ENCODE measurements around the gene TM4SF4.

DNA sequence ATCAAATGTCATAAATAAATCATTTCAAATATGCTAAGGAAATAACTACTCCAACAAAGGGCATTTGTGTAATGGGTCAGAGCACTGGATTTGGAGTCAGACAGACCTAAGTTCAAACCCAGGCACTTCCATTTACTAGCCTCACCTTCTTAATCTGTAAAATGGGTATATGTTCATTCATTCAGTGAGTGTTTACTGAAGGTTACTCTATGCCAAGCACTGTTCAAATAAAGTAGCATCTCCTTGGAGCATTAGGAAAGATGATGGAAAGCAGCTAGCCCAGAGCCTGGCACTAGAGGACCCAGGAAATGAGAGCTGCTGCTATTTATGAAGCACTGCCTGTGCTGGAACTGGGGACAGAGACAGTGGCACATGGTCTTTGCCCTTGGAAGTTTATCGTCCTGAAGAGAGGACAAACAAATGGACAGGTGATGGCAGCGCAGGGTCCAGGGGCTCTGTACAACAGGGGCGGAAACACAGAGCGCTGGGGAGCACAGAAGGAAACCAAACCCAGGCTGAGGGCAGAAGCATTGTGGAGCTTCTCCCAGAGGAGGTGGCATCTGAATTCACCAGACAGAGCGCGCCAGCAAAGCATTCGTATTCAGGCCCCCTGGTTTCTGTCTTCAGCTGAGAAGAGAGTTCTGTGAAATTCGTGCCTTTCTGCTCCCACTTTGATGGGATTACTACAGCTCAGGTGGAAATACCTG, 19.0 kb downstream of the TM4SF4 start:
- TF ChIP-seq, protein P1, sequence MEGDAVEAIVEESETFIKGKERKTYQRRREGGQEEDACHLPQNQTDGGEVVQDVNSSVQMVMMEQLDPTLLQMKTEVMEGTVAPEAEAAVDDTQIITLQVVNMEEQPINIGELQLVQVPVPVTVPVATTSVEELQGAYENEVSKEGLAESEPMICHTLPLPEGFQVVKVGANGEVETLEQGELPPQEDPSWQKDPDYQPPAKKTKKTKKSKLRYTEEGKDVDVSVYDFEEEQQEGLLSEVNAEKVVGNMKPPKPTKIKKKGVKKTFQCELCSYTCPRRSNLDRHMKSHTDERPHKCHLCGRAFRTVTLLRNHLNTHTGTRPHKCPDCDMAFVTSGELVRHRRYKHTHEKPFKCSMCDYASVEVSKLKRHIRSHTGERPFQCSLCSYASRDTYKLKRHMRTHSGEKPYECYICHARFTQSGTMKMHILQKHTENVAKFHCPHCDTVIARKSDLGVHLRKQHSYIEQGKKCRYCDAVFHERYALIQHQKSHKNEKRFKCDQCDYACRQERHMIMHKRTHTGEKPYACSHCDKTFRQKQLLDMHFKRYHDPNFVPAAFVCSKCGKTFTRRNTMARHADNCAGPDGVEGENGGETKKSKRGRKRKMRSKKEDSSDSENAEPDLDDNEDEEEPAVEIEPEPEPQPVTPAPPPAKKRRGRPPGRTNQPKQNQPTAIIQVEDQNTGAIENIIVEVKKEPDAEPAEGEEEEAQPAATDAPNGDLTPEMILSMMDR (IDR thresholded peaks at IDR 0.05): no peak
- no peak for TF ChIP-seq POLR2A (IDR thresholded peaks at IDR 0.05)
